BLaER1 (cell line): ENCODE measurements around the gene SMYD2.
A peak's percentile ranks its signal among the peaks of the same experiment; 100 is the strongest.

ENCODE experiments used
- H3K27ac ChIP-seq: shearing (Covaris generic); formaldehyde crosslinking; 2 replicates; pipeline ENCODE4 v1.8.1; 2022
- H3K27me3 ChIP-seq: shearing (Covaris generic); formaldehyde crosslinking; 2 replicates; pipeline ENCODE4 v1.8.1; 2022
- H3K36me3 ChIP-seq: shearing (Covaris generic); formaldehyde crosslinking; 2 replicates; pipeline ENCODE4 v1.8.1; 2022
- H3K4me1 ChIP-seq: shearing (Covaris generic); formaldehyde crosslinking; 2 replicates; pipeline ENCODE4 v1.8.1; 2022
- H3K4me2 ChIP-seq: shearing (Covaris generic); formaldehyde crosslinking; 2 replicates; pipeline ENCODE4 v1.8.1; 2022
- H3K4me3 ChIP-seq: shearing (Covaris generic); formaldehyde crosslinking; 2 replicates; pipeline ENCODE4 v1.8.1; 2022
- H3K9ac ChIP-seq: shearing (Covaris generic); formaldehyde crosslinking; 2 replicates; pipeline ENCODE4 v1.8.1; 2022
- H3K9me3 ChIP-seq: shearing (Covaris generic); formaldehyde crosslinking; 2 replicates; pipeline ENCODE4 v1.8.1; 2022
- H4K20me1 ChIP-seq: shearing (Covaris generic); formaldehyde crosslinking; 2 replicates; pipeline ENCODE4 v1.8.1; 2022
- Cebpa-rat ChIP-seq: shearing (Covaris generic); IDR thresholded peaks from 2 replicates; pipeline ENCODE4 v1.8.1; 2022

Gene SMYD2

DNA sequence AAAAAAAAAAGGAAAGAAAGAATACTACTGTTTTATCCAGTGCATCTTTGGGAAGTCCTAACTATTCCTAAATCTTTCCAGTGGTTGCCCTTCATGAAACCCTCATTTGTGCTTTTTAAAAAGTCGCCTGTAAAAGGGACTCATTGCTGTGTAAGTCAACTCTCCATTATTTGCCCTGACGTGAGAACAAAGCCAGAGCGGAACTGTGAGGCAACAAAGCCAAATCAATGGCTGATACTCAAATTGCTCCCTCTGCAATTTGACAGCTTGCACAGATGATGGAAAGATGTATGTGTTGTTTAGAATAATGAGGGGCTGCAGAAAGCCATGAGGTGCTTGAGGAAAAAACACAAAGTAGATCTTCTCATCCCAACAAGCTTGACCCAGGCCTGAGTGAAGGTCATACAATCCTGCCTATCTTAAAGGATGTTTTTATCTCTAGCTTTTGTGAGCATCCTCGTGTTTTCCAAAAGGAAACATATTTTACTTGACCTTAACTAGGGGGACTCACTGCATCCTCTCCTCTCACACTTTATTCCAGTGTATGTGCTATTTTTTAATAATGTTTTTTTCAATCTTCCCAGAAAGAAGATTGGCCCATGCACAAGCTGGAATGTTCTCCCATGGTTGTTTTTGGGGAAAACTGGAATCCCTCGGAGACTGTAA is 33.4 kb downstream of the SMYD2 start:
- no peak overlapping the region for H3K27ac ChIP-seq
- H3K9me3 ChIP-seq = no peaks in the 10 kb centered on the region
- no peak for TF ChIP-seq Cebpa-rat
- H3K4me2 ChIP-seq = no peak overlapping the region
- H3K4me3 ChIP-seq = no peak overlapping the region
- no peaks in the 10 kb centered on the region for H4K20me1 ChIP-seq
- peaks cover 51% of the 10 kb centered on the region for H3K4me1 ChIP-seq
- H3K27me3 ChIP-seq = no peaks in the 10 kb centered on the region
- no peak overlapping the region for H3K9ac ChIP-seq
- peaks cover 39% of the 10 kb centered on the region for H3K36me3 ChIP-seq

GRCh38 chr1:214316593-214316992 is 35.6 kb downstream of the SMYD2 start:
- H3K4me3 ChIP-seq = no peak overlapping the region

GRCh38 chr1:214317300-214317699 is 36.3 kb downstream of the SMYD2 start:
- Histone ChIP-seq H3K4me2 (peak overlapping the region; percentile 68), H3K27ac (0 out of 2 replicates have a peak overlapping the region, but pooled peaks have one; percentile 29), H3K4me3 (no peak overlapping the region), H3K27me3 (no peaks in the 10 kb centered on the region), H4K20me1 (no peaks in the 10 kb centered on the region), H3K4me1 (peaks cover 50% of the 10 kb centered on the region), H3K9me3 (no peaks in the 10 kb centered on the region), H3K36me3 (peaks cover 50% of the 10 kb centered on the region), H3K9ac (no peak overlapping the region)
- no peak for TF ChIP-seq Cebpa-rat

More at GRCh38 chr1:214316593-214316992, 35.6 kb downstream of the SMYD2 start:
- Histone ChIP-seq H4K20me1 (no peaks in the 10 kb centered on the region), H3K27me3 (no peaks in the 10 kb centered on the region), H3K4me2 (no peak overlapping the region), H3K27ac (no peak overlapping the region), H3K36me3 (peaks cover 50% of the 10 kb centered on the region), H3K9me3 (no peaks in the 10 kb centered on the region), H3K9ac (no peak overlapping the region), H3K4me1 (peaks cover 50% of the 10 kb centered on the region)
- no peak for TF ChIP-seq Cebpa-rat

- Histone ChIP-seq H3K36me3 (peaks cover 51% of the 10 kb centered on the region), H3K4me1 (peaks cover 50% of the 10 kb centered on the region), H3K27ac (peak overlapping the region; percentile 29), H4K20me1 (no peaks in the 10 kb centered on the region), H3K4me3 (no peak overlapping the region), H3K9me3 (no peaks in the 10 kb centered on the region), H3K9ac (peak overlapping the region; percentile 23; the same call in 1 of the 2 replicates), H3K4me2 (peak overlapping the region; percentile 68), H3K27me3 (no peaks in the 10 kb centered on the region)
- TF ChIP-seq Cebpa-rat = no peak
Measured at GRCh38 chr1:214317734-214318133, 36.8 kb downstream of the SMYD2 start.

DNA sequence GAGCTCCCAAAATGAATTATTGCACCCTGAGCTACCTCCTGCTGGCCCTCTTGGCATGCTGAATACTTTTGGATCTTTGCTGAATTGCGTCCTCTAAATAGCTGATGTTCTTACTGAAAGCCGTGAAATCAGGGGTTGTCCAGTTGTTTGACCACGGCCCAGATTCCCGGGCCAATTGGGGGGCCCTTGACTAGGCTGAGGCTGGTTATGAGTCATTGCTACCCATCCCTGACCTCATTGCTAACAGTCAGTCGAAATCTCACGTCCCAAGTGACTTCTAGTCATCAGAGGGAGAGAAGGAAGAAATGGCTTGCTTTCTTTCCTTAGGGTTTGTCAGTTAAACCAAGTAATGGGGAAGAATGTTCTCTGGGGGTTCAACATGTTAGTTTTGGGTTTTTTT is 37.4 kb downstream of the SMYD2 start:
- Histone ChIP-seq H3K36me3 (peaks cover 57% of the 10 kb centered on the region), H3K4me3 (no peak overlapping the region)
- TF ChIP-seq Cebpa-rat = no peak

GRCh38 chr1:214318956-214319736 is 38.2 kb downstream of the SMYD2 start:
- H3K36me3 ChIP-seq = peaks cover 57% of the 10 kb centered on the region
- H3K9me3 ChIP-seq = no peaks in the 10 kb centered on the region
- no peaks in the 10 kb centered on the region for H3K27me3 ChIP-seq
- H3K4me2 ChIP-seq = peak overlapping the region; percentile 68
- H3K9ac ChIP-seq = no peak overlapping the region
- H3K27ac ChIP-seq = peak overlapping the region; percentile 29
- peaks cover 47% of the 10 kb centered on the region for H3K4me1 ChIP-seq
- no peak for TF ChIP-seq Cebpa-rat
- H3K4me3 ChIP-seq = no peak overlapping the region
- no peaks in the 10 kb centered on the region for H4K20me1 ChIP-seq

More for the DNA sequence above, 37.4 kb downstream of the SMYD2 start:
- no peaks in the 10 kb centered on the region for H4K20me1 ChIP-seq
- H3K4me1 ChIP-seq = peaks cover 47% of the 10 kb centered on the region
- peak overlapping the region; percentile 68 for H3K4me2 ChIP-seq
- peak overlapping the region; percentile 23; the same call in 1 of the 2 replicates for H3K9ac ChIP-seq
- H3K27me3 ChIP-seq = no peaks in the 10 kb centered on the region
- peak overlapping the region; percentile 29 for H3K27ac ChIP-seq
- no peaks in the 10 kb centered on the region for H3K9me3 ChIP-seq

DNA sequence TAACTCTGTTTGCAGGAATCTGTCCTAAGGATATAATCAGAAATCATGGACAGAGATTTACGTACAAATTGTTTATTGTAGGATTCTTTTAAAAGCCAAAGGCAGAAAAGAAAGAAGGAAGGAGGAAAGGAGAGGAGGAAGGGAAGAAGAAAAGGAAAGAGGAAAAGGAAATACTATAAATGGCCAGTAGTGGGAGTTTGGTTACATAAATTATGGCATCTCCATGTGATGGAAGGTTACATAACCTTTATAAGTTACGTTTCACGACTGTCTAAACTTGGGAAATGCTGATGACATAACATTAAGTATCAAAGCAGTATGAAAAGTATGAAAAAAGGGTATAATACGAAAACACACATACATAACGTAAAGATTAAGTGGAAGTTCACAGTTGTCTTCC is 39.0 kb downstream of the SMYD2 start:
- Histone ChIP-seq H3K4me3 (no peak overlapping the region), H3K4me2 (peak overlapping the region; percentile 68), H3K27ac (no peak overlapping the region; the same call in 1 of the 2 replicates), H3K9ac (no peak overlapping the region), H3K9me3 (no peaks in the 10 kb centered on the region), H3K4me1 (peaks cover 47% of the 10 kb centered on the region), H3K27me3 (no peaks in the 10 kb centered on the region), H3K36me3 (peaks cover 49% of the 10 kb centered on the region), H4K20me1 (no peaks in the 10 kb centered on the region)
- no peak for TF ChIP-seq Cebpa-rat

- Histone ChIP-seq H3K4me1 (peaks cover 53% of the 10 kb centered on the region), H4K20me1 (no peaks in the 10 kb centered on the region), H3K27me3 (no peaks in the 10 kb centered on the region), H3K9me3 (no peaks in the 10 kb centered on the region), H3K27ac (0 out of 2 replicates have a peak overlapping the region, but pooled peaks have one; percentile 18), H3K9ac (no peak overlapping the region), H3K4me2 (peak overlapping the region; percentile 58), H3K36me3 (peaks cover 29% of the 10 kb centered on the region; the same call in 1 of the 2 replicates), H3K4me3 (no peak overlapping the region)
- no peak for TF ChIP-seq Cebpa-rat
Measured at GRCh38 chr1:214321705-214322453, 40.9 kb downstream of the SMYD2 start.

- H3K4me2 ChIP-seq = no peak overlapping the region
- H3K4me3 ChIP-seq = no peak overlapping the region
- no peak overlapping the region for H3K27ac ChIP-seq
- H3K27me3 ChIP-seq = no peaks in the 10 kb centered on the region
- H3K36me3 ChIP-seq = peaks cover 23% of the 10 kb centered on the region
- TF ChIP-seq Cebpa-rat = no peak
- no peaks in the 10 kb centered on the region for H4K20me1 ChIP-seq
- no peaks in the 10 kb centered on the region for H3K9me3 ChIP-seq
- H3K9ac ChIP-seq = no peak overlapping the region
- H3K4me1 ChIP-seq = peaks cover 25% of the 10 kb centered on the region
Measured at GRCh38 chr1:214324896-214325800, 44.2 kb downstream of the SMYD2 start.
